Activated naive CD8-positive, alpha-beta T cell treated with anti-CD3 and anti-CD28 coated beads for 36 hours (primary cell): ENCODE results near the gene KPNA4. TPM values are rescaled to one million over a fixed set of nuclear protein-coding genes. Genes with fewer than 3 reads are reported as not detected.
"Not testable (repeated sequence)": the region's sequence is repeated elsewhere in the genome, so short reads cannot be mapped to it uniquely, and the experiment has no call there.

Experiments
- DNase-seq: peaks from one replicate; pipeline ENCODE4 v3.0.0; 2021
- H3K27ac Mint-ChIP-seq: one replicate; pipeline ENCODE4 v1.8.0; 2022; ENCODE audit warnings: mild to moderate bottlenecking, moderate library complexity, mixed read lengths
- H3K27me3 Mint-ChIP-seq: one replicate; pipeline ENCODE4 v1.8.0; 2022; ENCODE audit warnings: mild to moderate bottlenecking, mixed read lengths
- H3K36me3 Mint-ChIP-seq: one replicate; pipeline ENCODE4 v1.8.0; 2021; ENCODE audit warnings: mild to moderate bottlenecking, mixed read lengths
- H3K4me1 Mint-ChIP-seq: one replicate; pipeline ENCODE4 v1.8.0; 2021; ENCODE audit warnings: mixed read lengths
- H3K4me3 Mint-ChIP-seq: one replicate; pipeline ENCODE4 v1.8.0; 2022; ENCODE audit warnings: mild to moderate bottlenecking, moderate library complexity, mixed read lengths
- H3K9me3 Mint-ChIP-seq: one replicate; pipeline ENCODE4 v1.8.0; 2022; ENCODE audit warnings: mixed read lengths
- total RNA-seq, 2 experiments: library from RNA; stranded (reverse); gene quantifications; one replicate each; pipeline ENCODE4 v1.2.3, GENCODE V29; 2021

Gene KPNA4
- total RNA-seq, 2 experiments from 2014 or later, result 64.8 to 67.8 TPM

GRCh38 chr3:160580938-160581337 is 15.6 kb upstream of the KPNA4 start:
- no peak overlapping the region for H3K4me3 Mint-ChIP-seq
- H3K4me1 Mint-ChIP-seq, result no peaks in the 10 kb centered on the region
- H3K27ac Mint-ChIP-seq, result no peak overlapping the region
- H3K9me3 Mint-ChIP-seq, result peaks cover 11% of the 10 kb centered on the region
- peaks cover 29% of the 10 kb centered on the region for H3K27me3 Mint-ChIP-seq
- DNase-seq, result no peak
- H3K36me3 Mint-ChIP-seq, result peaks cover 13% of the 10 kb centered on the region

- H3K27me3 Mint-ChIP-seq, result peaks cover 25% of the 10 kb centered on the region
- DNase-seq, result no peak
- H3K4me3 Mint-ChIP-seq, result no peak overlapping the region
- peaks cover 1% of the 10 kb centered on the region for H3K4me1 Mint-ChIP-seq
- no peak overlapping the region for H3K27ac Mint-ChIP-seq
- peaks cover 15% of the 10 kb centered on the region for H3K36me3 Mint-ChIP-seq
- H3K9me3 Mint-ChIP-seq, result peaks cover 13% of the 10 kb centered on the region
Measured at GRCh38 chr3:160577556-160578195, 12.3 kb upstream of the KPNA4 start.

GRCh38 chr3:160577093-160577492 is 11.7 kb upstream of the KPNA4 start:
- DNase-seq, result no peak
- Mint-ChIP-seq H3K4me1 (peaks cover 1% of the 10 kb centered on the region), H3K27ac (no peak overlapping the region), H3K9me3 (peaks cover 10% of the 10 kb centered on the region), H3K36me3 (peaks cover 15% of the 10 kb centered on the region), H3K4me3 (no peak overlapping the region), H3K27me3 (peaks cover 25% of the 10 kb centered on the region)

- H3K4me1 Mint-ChIP-seq, result peaks cover 1% of the 10 kb centered on the region
- H3K36me3 Mint-ChIP-seq, result peaks cover 13% of the 10 kb centered on the region
- H3K27me3 Mint-ChIP-seq, result peaks cover 21% of the 10 kb centered on the region
- no peak overlapping the region for H3K4me3 Mint-ChIP-seq
- peaks cover 6% of the 10 kb centered on the region for H3K9me3 Mint-ChIP-seq
- no peak overlapping the region for H3K27ac Mint-ChIP-seq
- DNase-seq, result no peak
Measured at GRCh38 chr3:160576621-160577020, 11.2 kb upstream of the KPNA4 start.

- H3K36me3 Mint-ChIP-seq, result peaks cover 8% of the 10 kb centered on the region
- H3K9me3 Mint-ChIP-seq, result peaks cover 2% of the 10 kb centered on the region
- peaks cover 18% of the 10 kb centered on the region for H3K27me3 Mint-ChIP-seq
- H3K4me3 Mint-ChIP-seq, result no peak overlapping the region
- no peak overlapping the region for H3K27ac Mint-ChIP-seq
- H3K4me1 Mint-ChIP-seq, result peaks cover 1% of the 10 kb centered on the region
- no peak for DNase-seq
Measured at GRCh38 chr3:160575589-160575988, 10.2 kb upstream of the KPNA4 start.

GRCh38 chr3:160574636-160575035 is 9.3 kb upstream of the KPNA4 start:
- peaks cover 18% of the 10 kb centered on the region for H3K27me3 Mint-ChIP-seq
- H3K9me3 Mint-ChIP-seq, result peaks cover 2% of the 10 kb centered on the region
- H3K4me1 Mint-ChIP-seq, result peaks cover 1% of the 10 kb centered on the region
- DNase-seq, result no peak
- H3K4me3 Mint-ChIP-seq, result no peak overlapping the region
- H3K27ac Mint-ChIP-seq, result no peak overlapping the region
- H3K36me3 Mint-ChIP-seq, result peaks cover 5% of the 10 kb centered on the region

GRCh38 chr3:160573955-160574525 is 8.7 kb upstream of the KPNA4 start:
- H3K4me3 Mint-ChIP-seq, H3K9me3 Mint-ChIP-seq, H3K27ac Mint-ChIP-seq, H3K36me3 Mint-ChIP-seq, DNase-seq, H3K4me1 Mint-ChIP-seq: not testable (repeated sequence)
- H3K27me3 Mint-ChIP-seq, result peaks cover 18% of the 10 kb centered on the region

GRCh38 chr3:160569894-160570652 is 4.7 kb upstream of the KPNA4 start:
- peaks cover 8% of the 10 kb centered on the region for H3K9me3 Mint-ChIP-seq
- H3K36me3 Mint-ChIP-seq, result peaks cover 41% of the 10 kb centered on the region
- no peaks in the 10 kb centered on the region for H3K27me3 Mint-ChIP-seq
- H3K4me3 Mint-ChIP-seq, result no peak overlapping the region
- H3K4me1 Mint-ChIP-seq, result peaks cover 12% of the 10 kb centered on the region
- H3K27ac Mint-ChIP-seq, result no peak overlapping the region
- no peak for DNase-seq

- DNase-seq, result no peak
- H3K9me3 Mint-ChIP-seq, result peaks cover 8% of the 10 kb centered on the region
- no peak overlapping the region for H3K4me3 Mint-ChIP-seq
- peaks cover 42% of the 10 kb centered on the region for H3K36me3 Mint-ChIP-seq
- no peak overlapping the region for H3K27ac Mint-ChIP-seq
- no peaks in the 10 kb centered on the region for H3K27me3 Mint-ChIP-seq
- peaks cover 12% of the 10 kb centered on the region for H3K4me1 Mint-ChIP-seq
Measured at GRCh38 chr3:160568989-160569388, 3.6 kb upstream of the KPNA4 start.

- H3K4me1 Mint-ChIP-seq, result peaks cover 23% of the 10 kb centered on the region
Measured at GRCh38 chr3:160567774-160568173, 2.4 kb upstream of the KPNA4 start.

GRCh38 chr3:160566499-160566898 is 1.1 kb upstream of the KPNA4 start:
- H3K4me3 Mint-ChIP-seq, result peak overlapping the region; percentile 95
- peaks cover 33% of the 10 kb centered on the region for H3K4me1 Mint-ChIP-seq
- peak overlapping the region; percentile 34 for H3K27ac Mint-ChIP-seq
- no peaks in the 10 kb centered on the region for H3K27me3 Mint-ChIP-seq
- no peak for DNase-seq
- H3K9me3 Mint-ChIP-seq, result peaks cover 6% of the 10 kb centered on the region
- H3K36me3 Mint-ChIP-seq, result peaks cover 55% of the 10 kb centered on the region

More at GRCh38 chr3:160567774-160568173, 2.4 kb upstream of the KPNA4 start:
- DNase-seq, result no peak
- H3K27ac Mint-ChIP-seq, result no peak overlapping the region
- H3K27me3 Mint-ChIP-seq, result no peaks in the 10 kb centered on the region
- peaks cover 6% of the 10 kb centered on the region for H3K9me3 Mint-ChIP-seq
- H3K4me3 Mint-ChIP-seq, result no peak overlapping the region
- peaks cover 50% of the 10 kb centered on the region for H3K36me3 Mint-ChIP-seq

GRCh38 chr3:160564949-160565441 is 376 bp downstream of the KPNA4 start:
- Mint-ChIP-seq H3K4me3 (peak overlapping the region; percentile 95), H3K36me3 (peaks cover 55% of the 10 kb centered on the region), H3K9me3 (peaks cover 6% of the 10 kb centered on the region), H3K27me3 (no peaks in the 10 kb centered on the region), H3K27ac (peak overlapping the region; percentile 72), H3K4me1 (peaks cover 45% of the 10 kb centered on the region)
- DNase-seq, result peak; percentile 70

GRCh38 chr3:160564258-160564911 is 986 bp downstream of the KPNA4 start:
- Mint-ChIP-seq H3K9me3 (peaks cover 6% of the 10 kb centered on the region), H3K27me3 (no peaks in the 10 kb centered on the region), H3K4me3 (peak overlapping the region; percentile 96), H3K27ac (peak overlapping the region; percentile 89), H3K36me3 (peaks cover 51% of the 10 kb centered on the region), H3K4me1 (peaks cover 51% of the 10 kb centered on the region)
- DNase-seq, result no peak

- peak overlapping the region; percentile 12 for H3K27ac Mint-ChIP-seq
- H3K27me3 Mint-ChIP-seq, result no peaks in the 10 kb centered on the region
Measured at GRCh38 chr3:160562952-160563351, 2.4 kb downstream of the KPNA4 start.

GRCh38 chr3:160557571-160557970 is 7.8 kb downstream of the KPNA4 start:
- Mint-ChIP-seq H3K27ac (no peak overlapping the region), H3K4me1 (peaks cover 54% of the 10 kb centered on the region), H3K9me3 (no peaks in the 10 kb centered on the region), H3K27me3 (no peaks in the 10 kb centered on the region), H3K36me3 (peaks cover 22% of the 10 kb centered on the region), H3K4me3 (no peak overlapping the region)
- DNase-seq, result no peak

More at GRCh38 chr3:160562952-160563351, 2.4 kb downstream of the KPNA4 start:
- Mint-ChIP-seq H3K4me1 (peaks cover 58% of the 10 kb centered on the region), H3K4me3 (peak overlapping the region; percentile 96), H3K9me3 (peaks cover 2% of the 10 kb centered on the region), H3K36me3 (peaks cover 41% of the 10 kb centered on the region)
- DNase-seq, result no peak
